Measurements from ENCODE around the gene CCDC9. TPM values are rescaled to one million over a fixed set of nuclear protein-coding genes. Genes with fewer than 3 reads are reported as not detected.
A peak's percentile ranks its signal among the peaks of the same experiment; 100 is the strongest.

The CCDC9 gene
- polyA plus RNA-seq, 3 donors: 6.3 to 10.0 (median 7.6) TPM

- TF ChIP-seq CTCF (IDR thresholded peaks at IDR 0.05): no peak
- H3K27ac ChIP-seq (ENCODE audit: low read depth in 1 of 2, low read length in 2 of 2): peak overlapping the region; percentile 92 to 93
- H3K9me3 ChIP-seq (replicated peaks in 1 of 2; ENCODE audit: control insufficient read depth in 1 of 2, insufficient read depth in 1 of 2, low read length in 2 of 2): no peaks in the 10 kb centered on the region
- peaks cover 28 to 61% of the 10 kb centered on the region in 2 donors for H3K36me3 ChIP-seq (replicated peaks in 1 of 2; ENCODE audit: control insufficient read depth in 1 of 2, insufficient read depth in 2 of 2, low read length in 2 of 2)
- WGBS (ENCODE audit: insufficient coverage): 5% methylated on average over 9 of the region's 12 CpGs
- H3K4me2 ChIP-seq (replicated peaks; ENCODE audit: extremely low read depth, low read length, poor library complexity, severe bottlenecking): peak overlapping the region; percentile 57
- peaks cover 85% of the 10 kb centered on the region for H3K79me2 ChIP-seq (ENCODE audit: insufficient read depth, low read length)
- H3K4me3 ChIP-seq (replicated peaks in 1 of 3; ENCODE audit: low read depth in 2 of 3, low read length in 3 of 3): peak overlapping the region in 2 of 3 experiments; percentile 5 to 92
- peaks cover 0 to 13% (median 8%) of the 10 kb centered on the region in 7 donors for H3K9me3 Mint-ChIP-seq
- peak overlapping the region; percentile 32 for H3K9ac ChIP-seq (ENCODE audit: insufficient read depth, low read length, poor library complexity, severe bottlenecking)
- no peaks in the 10 kb centered on the region for H3K27me3 ChIP-seq (ENCODE audit: control insufficient read depth in 2 of 2, insufficient read depth in 2 of 2, low read length in 2 of 2)
- peaks cover 75% of the 10 kb centered on the region for H3K4me1 Mint-ChIP-seq
- peaks cover 82% of the 10 kb centered on the region for H4K20me1 ChIP-seq (ENCODE audit: insufficient read depth, low read length)
- peak; percentile 97 to 99 (median 99) for DNase-seq
- H2AFZ ChIP-seq (ENCODE audit: insufficient read depth, low read depth, low read length, poor library complexity, severe bottlenecking): no peak overlapping the region
- H3K27ac Mint-ChIP-seq: peak overlapping the region; percentile 99 to 100 (median 100)
- peaks cover 86 to 93% of the 10 kb centered on the region in 2 donors for H3K36me3 Mint-ChIP-seq
- intact Hi-C loops (cut with micrococcal nuclease): loop anchor here in 1 of 2 donors (1.0 kb wide), 1 partner anchor 9 kb away; no protein-coding TSS in a partner anchor
- peak overlapping the region; percentile 81 to 89 for H3K4me3 Mint-ChIP-seq
- H3K4me1 ChIP-seq (ENCODE audit: control insufficient read depth in 1 of 2, insufficient read depth in 2 of 2, low read length in 2 of 2): peaks cover 68 to 87% of the 10 kb centered on the region in 2 donors
- peaks cover 3 to 14% (median 6%) of the 10 kb centered on the region in 3 donors for H3K27me3 Mint-ChIP-seq (ENCODE audit: low read depth in 3 of 3)
Observed at GRCh38 chr19:47315125-47315821, 58.9 kb downstream of the CCDC9 start.

- 58% methylated on average over 2 of the region's 4 CpGs for WGBS (ENCODE audit: insufficient coverage)
- Histone ChIP-seq H3K9ac (ENCODE audit: insufficient read depth, low read length, poor library complexity, severe bottlenecking) (no peak overlapping the region), H3K36me3 (replicated peaks in 1 of 2; ENCODE audit: control insufficient read depth in 1 of 2, insufficient read depth in 2 of 2, low read length in 2 of 2) (peaks cover 39 to 72% of the 10 kb centered on the region in 2 donors), H3K27me3 (ENCODE audit: control insufficient read depth in 2 of 2, insufficient read depth in 2 of 2, low read length in 2 of 2) (no peaks in the 10 kb centered on the region), H3K27ac (ENCODE audit: low read depth in 1 of 2, low read length in 2 of 2) (peak overlapping the region; percentile 92 to 93), H3K4me3 (replicated peaks in 1 of 3; ENCODE audit: low read depth in 2 of 3, low read length in 3 of 3) (peak overlapping the region in 1 of 3 experiments; percentile 50), H3K4me2 (replicated peaks; ENCODE audit: extremely low read depth, low read length, poor library complexity, severe bottlenecking) (peak overlapping the region; percentile 57), H3K9me3 (replicated peaks in 1 of 2; ENCODE audit: control insufficient read depth in 1 of 2, insufficient read depth in 1 of 2, low read length in 2 of 2) (no peaks in the 10 kb centered on the region), H3K4me1 (ENCODE audit: control insufficient read depth in 1 of 2, insufficient read depth in 2 of 2, low read length in 2 of 2) (peaks cover 65 to 87% of the 10 kb centered on the region in 2 donors), H4K20me1 (ENCODE audit: insufficient read depth, low read length) (peaks cover 82% of the 10 kb centered on the region), H2AFZ (ENCODE audit: insufficient read depth, low read depth, low read length, poor library complexity, severe bottlenecking) (no peak overlapping the region), H3K79me2 (ENCODE audit: insufficient read depth, low read length) (peaks cover 81% of the 10 kb centered on the region)
- TF ChIP-seq CTCF (IDR thresholded peaks at IDR 0.05): no peak
- Mint-ChIP-seq H3K36me3 (peaks cover 85 to 94% of the 10 kb centered on the region in 2 donors), H3K9me3 (peaks cover 3 to 16% (median 6%) of the 10 kb centered on the region in 7 donors), H3K27ac (peak overlapping the region; percentile 99 to 100 (median 100)), H3K4me3 (peak overlapping the region; percentile 7 to 81), H3K4me1 (peaks cover 72% of the 10 kb centered on the region), H3K27me3 (ENCODE audit: low read depth in 3 of 3) (peaks cover 2 to 14% (median 8%) of the 10 kb centered on the region in 3 donors)
- DNase-seq: peak in 1 of 3 donors; percentile 46
- intact Hi-C loops (cut with micrococcal nuclease): no loop called here
Observed at GRCh38 chr19:47316513-47316912, 60.2 kb downstream of the CCDC9 start.
